Bronchial smooth muscle cell (primary cell): ENCODE data around the gene PPP1R3C. TPM values are rescaled to one million over a fixed set of nuclear protein-coding genes. Genes with fewer than 3 reads are reported as not detected.

Experiments used
- total RNA-seq: library from RNA; depleted of rRNA; stranded (reverse); fragments of >200 nt; gene quantifications from 2 replicates; pipeline ENCODE4 v1.2.1, GENCODE V29; 2014

The PPP1R3C gene
- total RNA-seq: 125 and 167 TPM in 2 replicates

DNA sequence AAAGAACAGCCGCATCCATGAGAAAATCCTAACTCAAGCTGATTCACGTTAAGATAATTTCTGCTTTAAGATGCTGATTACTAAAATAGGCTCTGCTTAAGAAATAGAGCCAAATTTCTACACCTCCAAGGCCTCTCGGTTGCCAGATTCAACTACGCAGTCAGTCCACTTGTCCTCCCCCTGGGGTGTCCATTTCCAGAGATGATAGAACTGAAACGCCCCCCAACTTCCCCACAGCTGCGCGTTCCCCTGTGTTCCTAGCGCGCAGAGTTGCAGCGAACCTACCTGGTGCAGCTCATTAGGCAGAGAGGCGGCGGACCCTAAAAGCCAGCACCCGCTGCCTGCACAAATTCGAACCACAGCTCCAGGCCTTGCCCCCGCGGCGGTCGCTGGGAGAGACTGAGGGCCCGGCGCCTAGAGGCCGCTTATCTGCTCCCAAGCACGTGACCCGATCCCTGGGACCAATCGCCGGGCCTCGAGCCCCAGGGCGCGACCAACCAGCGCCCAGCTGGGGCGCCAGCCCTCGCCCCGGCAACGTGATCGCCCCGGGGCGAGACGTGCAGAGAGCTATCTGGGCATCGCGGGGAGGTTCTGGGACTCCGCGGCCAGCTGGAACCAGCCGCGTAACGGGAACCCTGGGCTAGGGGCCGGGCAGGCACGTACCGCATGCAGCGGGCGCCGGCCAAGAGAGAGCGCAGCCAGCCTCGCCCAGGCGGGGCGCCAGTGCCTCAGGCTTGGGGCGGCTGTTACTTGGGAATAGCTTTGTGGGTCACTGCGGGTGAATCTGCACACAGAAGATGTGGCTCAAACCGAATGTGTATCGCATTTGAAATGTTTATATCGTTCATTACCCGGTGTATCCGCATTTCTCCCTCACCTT, at the start of gene PPP1R3C:
Gene PPP1R3C, minus strand, starts transcription at position 401 of the 880 bp plus-strand sequence. Its CDS starts 102 bp downstream, at position 299.

Other genes with a start within 250 kb of the PPP1R3C start
- 4.7 and 12.5 TPM in 2 replicates for gene HECTD2, start 222.7 kb downstream of the PPP1R3C start, total RNA-seq
- 44.0 and 53.0 TPM in 2 replicates for gene TNKS2, start 165.4 kb upstream of the PPP1R3C start, total RNA-seq